ENCODE results near the gene FGD6.

Gene FGD6

GRCh38 chr12:95218150-95219133 is 1.2 kb upstream of the FGD6 start:
- H3K9ac ChIP-seq (ENCODE audit: low read length in 2 of 2), result peak overlapping the region; percentile 96
- peak overlapping the region; percentile 79 to 96 for H3K4me3 ChIP-seq (ENCODE audit: low read length in 2 of 2)
- H3K27ac ChIP-seq (ENCODE audit: low read length), result peak overlapping the region; percentile 97
- H3K9me3 ChIP-seq (ENCODE audit: control insufficient read depth in 2 of 2, low read length in 2 of 2), result no peaks in the 10 kb centered on the region
- no peaks in the 10 kb centered on the region for H3K36me3 ChIP-seq (ENCODE audit: control insufficient read depth in 2 of 2, insufficient read depth in 2 of 2, low read length in 2 of 2)
- peaks cover 6% of the 10 kb centered on the region for H3K4me1 ChIP-seq (ENCODE audit: control insufficient read depth, insufficient read depth, low read length)
- H3K27me3 ChIP-seq (ENCODE audit: control insufficient read depth in 1 of 2, insufficient read depth in 2 of 2, low read length in 2 of 2), result no peaks in the 10 kb centered on the region

DNA sequence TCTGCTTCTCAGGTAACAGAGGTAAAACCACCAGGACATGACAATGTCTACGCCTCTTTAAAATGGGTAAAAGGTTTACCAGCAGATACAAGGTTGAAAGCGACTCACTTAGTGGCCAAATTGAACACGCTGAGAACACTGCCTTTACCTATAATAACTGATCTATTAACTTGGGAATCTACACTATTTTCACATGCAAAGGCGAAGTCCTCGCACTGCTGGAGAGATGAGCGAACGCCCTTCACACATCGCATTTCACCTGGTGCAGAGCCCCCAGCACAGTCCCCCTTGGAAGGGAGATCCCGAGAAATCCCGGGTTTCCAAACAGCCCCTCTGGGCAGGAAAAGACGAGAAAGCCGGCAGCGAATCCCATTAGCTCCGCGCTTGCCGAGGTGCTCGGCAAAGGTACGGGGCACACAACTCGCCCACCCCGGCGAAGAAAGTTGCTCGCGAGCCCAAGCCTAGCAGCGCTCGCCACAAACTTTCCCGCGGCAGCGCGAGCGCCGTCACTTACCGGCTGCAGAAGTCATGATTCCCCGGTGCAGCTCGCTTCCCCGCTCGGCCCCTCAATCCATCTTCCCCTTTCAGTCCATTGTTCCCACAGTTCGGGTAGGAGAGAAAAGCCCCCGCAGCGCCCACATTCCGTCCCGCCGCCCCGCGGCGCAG is 423 bp downstream of the FGD6 start:
- H3K36me3 ChIP-seq (ENCODE audit: control insufficient read depth in 2 of 2, insufficient read depth in 2 of 2, low read length in 2 of 2), result no peaks in the 10 kb centered on the region
- no peaks in the 10 kb centered on the region for H3K27me3 ChIP-seq (ENCODE audit: control insufficient read depth in 1 of 2, insufficient read depth in 2 of 2, low read length in 2 of 2)
- H3K9ac ChIP-seq (ENCODE audit: low read length in 2 of 2), result peak overlapping the region; percentile 79 to 85
- H3K9me3 ChIP-seq (ENCODE audit: control insufficient read depth in 2 of 2, low read length in 2 of 2), result no peaks in the 10 kb centered on the region
- peak overlapping the region; percentile 97 for H3K27ac ChIP-seq (ENCODE audit: low read length)
- H3K4me1 ChIP-seq (ENCODE audit: control insufficient read depth, insufficient read depth, low read length), result peaks cover 6% of the 10 kb centered on the region
- peak overlapping the region; percentile 79 to 96 for H3K4me3 ChIP-seq (ENCODE audit: low read length in 2 of 2)

DNA sequence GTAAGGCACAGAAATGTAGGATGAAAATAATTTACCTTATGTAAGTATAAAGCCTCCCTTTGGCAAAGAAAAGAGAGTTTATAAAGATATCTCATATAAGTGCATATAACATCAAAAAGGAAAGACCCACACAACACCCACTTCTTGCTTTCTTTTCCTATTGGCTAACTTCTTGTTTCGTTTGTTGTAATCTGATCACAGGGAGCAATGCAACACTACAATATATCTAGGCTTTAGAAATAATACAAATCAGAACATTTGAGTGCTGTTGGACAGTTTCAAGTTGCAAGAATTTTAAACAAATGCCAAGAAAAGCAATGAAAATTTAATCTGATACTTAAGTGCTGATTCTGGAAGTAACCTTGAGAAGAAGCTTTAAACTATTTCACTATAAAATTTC is 1.3 kb downstream of the FGD6 start:
- no peaks in the 10 kb centered on the region for H3K27me3 ChIP-seq (ENCODE audit: control insufficient read depth in 1 of 2, insufficient read depth in 2 of 2, low read length in 2 of 2)
- H3K4me3 ChIP-seq (ENCODE audit: low read length in 2 of 2), result peak overlapping the region; percentile 79 to 96
- H3K4me1 ChIP-seq (ENCODE audit: control insufficient read depth, insufficient read depth, low read length), result peaks cover 6% of the 10 kb centered on the region
- H3K27ac ChIP-seq (ENCODE audit: low read length), result no peak overlapping the region
- H3K9ac ChIP-seq (ENCODE audit: low read length in 2 of 2), result peak overlapping the region in 1 of 2 donors; percentile 79
- no peaks in the 10 kb centered on the region for H3K36me3 ChIP-seq (ENCODE audit: control insufficient read depth in 2 of 2, insufficient read depth in 2 of 2, low read length in 2 of 2)
- no peaks in the 10 kb centered on the region for H3K9me3 ChIP-seq (ENCODE audit: control insufficient read depth in 2 of 2, low read length in 2 of 2)

DNA sequence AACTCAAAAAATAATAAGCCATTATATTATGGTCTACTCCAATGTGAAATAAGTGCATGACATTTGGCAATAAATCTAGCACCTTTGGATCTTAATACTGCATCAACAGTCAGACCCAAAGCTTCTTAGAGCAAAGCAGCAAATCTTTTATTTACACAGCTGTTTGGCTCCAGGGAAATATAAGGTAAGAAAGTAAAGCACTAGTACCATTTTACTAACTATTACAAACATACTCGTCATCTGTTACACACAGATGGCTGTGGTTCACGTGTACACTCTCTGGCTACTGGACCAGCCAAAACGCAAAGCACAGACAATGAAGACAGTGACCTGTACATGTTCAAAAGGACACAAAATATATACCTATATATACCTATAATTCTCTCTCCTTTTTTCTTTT is 2.8 kb downstream of the FGD6 start:
- H3K9me3 ChIP-seq (ENCODE audit: control insufficient read depth in 2 of 2, low read length in 2 of 2), result no peaks in the 10 kb centered on the region
- no peaks in the 10 kb centered on the region for H3K36me3 ChIP-seq (ENCODE audit: control insufficient read depth in 2 of 2, insufficient read depth in 2 of 2, low read length in 2 of 2)
- peak overlapping the region; percentile 63 for H3K27ac ChIP-seq (ENCODE audit: low read length)
- H3K9ac ChIP-seq (ENCODE audit: low read length in 2 of 2), result no peak overlapping the region
- no peaks in the 10 kb centered on the region for H3K27me3 ChIP-seq (ENCODE audit: control insufficient read depth in 1 of 2, insufficient read depth in 2 of 2, low read length in 2 of 2)
- H3K4me3 ChIP-seq (ENCODE audit: low read length in 2 of 2), result no peak overlapping the region
- peaks cover 6% of the 10 kb centered on the region for H3K4me1 ChIP-seq (ENCODE audit: control insufficient read depth, insufficient read depth, low read length)

GRCh38 chr12:95213928-95214327 is 3.3 kb downstream of the FGD6 start:
- no peaks in the 10 kb centered on the region for H3K9me3 ChIP-seq (ENCODE audit: control insufficient read depth in 2 of 2, low read length in 2 of 2)
- peak overlapping the region; percentile 63 for H3K27ac ChIP-seq (ENCODE audit: low read length)
- H3K4me3 ChIP-seq (ENCODE audit: low read length in 2 of 2), result no peak overlapping the region
- H3K36me3 ChIP-seq (ENCODE audit: control insufficient read depth in 2 of 2, insufficient read depth in 2 of 2, low read length in 2 of 2), result no peaks in the 10 kb centered on the region
- H3K9ac ChIP-seq (ENCODE audit: low read length in 2 of 2), result peak overlapping the region in 1 of 2 donors; percentile 40
- H3K4me1 ChIP-seq (ENCODE audit: control insufficient read depth, insufficient read depth, low read length), result peaks cover 3% of the 10 kb centered on the region
- H3K27me3 ChIP-seq (ENCODE audit: control insufficient read depth in 1 of 2, insufficient read depth in 2 of 2, low read length in 2 of 2), result no peaks in the 10 kb centered on the region

GRCh38 chr12:95213119-95213518 is 4.1 kb downstream of the FGD6 start:
- peaks cover 4% of the 10 kb centered on the region for H3K4me1 ChIP-seq (ENCODE audit: control insufficient read depth, insufficient read depth, low read length)
- peak overlapping the region; percentile 63 for H3K27ac ChIP-seq (ENCODE audit: low read length)
- no peak overlapping the region for H3K9ac ChIP-seq (ENCODE audit: low read length in 2 of 2)
- H3K4me3 ChIP-seq (ENCODE audit: low read length in 2 of 2), result no peak overlapping the region
- no peaks in the 10 kb centered on the region for H3K9me3 ChIP-seq (ENCODE audit: control insufficient read depth in 2 of 2, low read length in 2 of 2)
- H3K27me3 ChIP-seq (ENCODE audit: control insufficient read depth in 1 of 2, insufficient read depth in 2 of 2, low read length in 2 of 2), result no peaks in the 10 kb centered on the region
- H3K36me3 ChIP-seq (ENCODE audit: control insufficient read depth in 2 of 2, insufficient read depth in 2 of 2, low read length in 2 of 2), result peaks cover 0 to 2% of the 10 kb centered on the region in 2 donors

- peaks cover 4% of the 10 kb centered on the region for H3K4me1 ChIP-seq (ENCODE audit: control insufficient read depth, insufficient read depth, low read length)
- no peaks in the 10 kb centered on the region for H3K9me3 ChIP-seq (ENCODE audit: control insufficient read depth in 2 of 2, low read length in 2 of 2)
- no peak overlapping the region for H3K9ac ChIP-seq (ENCODE audit: low read length in 2 of 2)
- no peaks in the 10 kb centered on the region for H3K27me3 ChIP-seq (ENCODE audit: control insufficient read depth in 1 of 2, insufficient read depth in 2 of 2, low read length in 2 of 2)
- no peak overlapping the region for H3K4me3 ChIP-seq (ENCODE audit: low read length in 2 of 2)
- peaks cover 0 to 2% of the 10 kb centered on the region in 2 donors for H3K36me3 ChIP-seq (ENCODE audit: control insufficient read depth in 2 of 2, insufficient read depth in 2 of 2, low read length in 2 of 2)
- H3K27ac ChIP-seq (ENCODE audit: low read length), result no peak overlapping the region
Measured at GRCh38 chr12:95212586-95212985, 4.7 kb downstream of the FGD6 start.

- Histone ChIP-seq H3K4me1 (ENCODE audit: control insufficient read depth, insufficient read depth, low read length) (peaks cover 32% of the 10 kb centered on the region), H3K9ac (ENCODE audit: low read length in 2 of 2) (no peak overlapping the region), H3K4me3 (ENCODE audit: low read length in 2 of 2) (no peak overlapping the region), H3K27me3 (ENCODE audit: control insufficient read depth in 1 of 2, insufficient read depth in 2 of 2, low read length in 2 of 2) (no peaks in the 10 kb centered on the region), H3K36me3 (ENCODE audit: control insufficient read depth in 2 of 2, insufficient read depth in 2 of 2, low read length in 2 of 2) (peaks cover 0 to 2% of the 10 kb centered on the region in 2 donors), H3K27ac (ENCODE audit: low read length) (no peak overlapping the region), H3K9me3 (ENCODE audit: control insufficient read depth in 2 of 2, low read length in 2 of 2) (no peaks in the 10 kb centered on the region)
Measured at GRCh38 chr12:95208678-95209077, 8.6 kb downstream of the FGD6 start.

DNA sequence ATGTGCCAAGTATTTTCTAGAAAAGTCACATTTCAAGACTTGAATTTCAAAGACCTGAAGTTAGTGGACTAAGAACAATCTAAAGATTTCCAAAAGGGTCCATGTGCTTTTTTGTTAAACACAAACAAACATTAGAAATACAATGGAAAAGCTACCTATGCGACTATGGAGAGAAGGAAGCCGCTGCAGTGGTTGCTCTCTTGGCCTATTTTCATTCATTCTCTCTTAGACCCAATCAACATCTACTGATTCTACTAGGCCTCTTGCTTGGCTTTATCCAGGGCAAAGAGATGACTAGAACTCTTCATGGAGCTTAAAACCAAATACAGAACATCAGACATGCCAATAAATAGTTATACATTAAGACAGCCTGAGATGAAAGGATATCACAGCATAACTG is 9.9 kb downstream of the FGD6 start:
- H3K36me3 ChIP-seq (ENCODE audit: control insufficient read depth in 2 of 2, insufficient read depth in 2 of 2, low read length in 2 of 2), result peaks cover 0 to 2% of the 10 kb centered on the region in 2 donors
- no peaks in the 10 kb centered on the region for H3K9me3 ChIP-seq (ENCODE audit: control insufficient read depth in 2 of 2, low read length in 2 of 2)
- no peak overlapping the region for H3K9ac ChIP-seq (ENCODE audit: low read length in 2 of 2)
- no peaks in the 10 kb centered on the region for H3K27me3 ChIP-seq (ENCODE audit: control insufficient read depth in 1 of 2, insufficient read depth in 2 of 2, low read length in 2 of 2)
- peaks cover 32% of the 10 kb centered on the region for H3K4me1 ChIP-seq (ENCODE audit: control insufficient read depth, insufficient read depth, low read length)
- H3K4me3 ChIP-seq (ENCODE audit: low read length in 2 of 2), result no peak overlapping the region
- no peak overlapping the region for H3K27ac ChIP-seq (ENCODE audit: low read length)

GRCh38 chr12:95206916-95207315 is 10.4 kb downstream of the FGD6 start:
- no peak overlapping the region for H3K4me3 ChIP-seq (ENCODE audit: low read length in 2 of 2)
- H3K9me3 ChIP-seq (ENCODE audit: control insufficient read depth in 2 of 2, low read length in 2 of 2), result no peaks in the 10 kb centered on the region
- no peak overlapping the region for H3K9ac ChIP-seq (ENCODE audit: low read length in 2 of 2)
- H3K4me1 ChIP-seq (ENCODE audit: control insufficient read depth, insufficient read depth, low read length), result peaks cover 32% of the 10 kb centered on the region
- no peak overlapping the region for H3K27ac ChIP-seq (ENCODE audit: low read length)
- H3K27me3 ChIP-seq (ENCODE audit: control insufficient read depth in 1 of 2, insufficient read depth in 2 of 2, low read length in 2 of 2), result no peaks in the 10 kb centered on the region
- H3K36me3 ChIP-seq (ENCODE audit: control insufficient read depth in 2 of 2, insufficient read depth in 2 of 2, low read length in 2 of 2), result peaks cover 0 to 2% of the 10 kb centered on the region in 2 donors

Data from stomach smooth muscle (tissue), 2 donors.